Measurements from ENCODE around the gene FRY. TPM values are rescaled to one million over a fixed set of nuclear protein-coding genes. Genes with fewer than 3 reads are reported as not detected.

Gene FRY
- total and polyA plus RNA-seq, 9 of the 15 experiments (the other 6 are each of a cell fraction or from before 2014, with no cell fraction given) = 0.03 to 0.31 (median 0.11) TPM; not detected in 3

DNA sequence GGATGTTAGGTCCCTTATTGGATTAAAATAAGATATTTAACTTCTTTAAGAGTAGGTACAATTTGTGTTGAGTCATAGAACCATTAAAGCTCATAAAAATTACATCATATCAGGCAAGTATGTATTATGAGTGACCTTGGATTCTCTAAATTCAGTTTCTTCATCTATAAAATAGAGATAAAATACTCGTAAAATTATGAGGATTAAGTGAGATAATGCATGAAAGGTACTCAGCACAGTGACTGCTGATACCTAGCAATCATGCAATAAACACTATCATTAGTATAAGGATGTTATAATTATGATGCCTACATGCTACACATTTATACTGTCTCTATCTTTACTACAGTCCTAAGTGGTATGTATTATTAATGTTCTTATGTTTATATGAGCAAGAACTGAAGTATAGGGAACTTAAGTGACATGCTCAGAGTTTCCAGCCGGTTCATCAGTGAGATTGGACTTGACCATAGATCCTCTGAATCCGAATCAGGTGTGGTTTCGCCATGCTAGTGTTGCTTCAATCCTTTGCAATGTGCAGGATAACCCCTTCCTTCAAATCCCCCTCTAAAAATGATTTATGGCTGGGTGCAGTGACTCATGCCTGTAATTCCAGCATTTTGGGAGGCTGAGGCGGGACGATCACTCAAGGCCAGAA is 22.9 kb upstream of the FRY start:
- in situ Hi-C loops (cut with MboI) = no loop called here
- Histone ChIP-seq H3K27me3 (ENCODE audit: control insufficient read depth in 2 of 2, insufficient read depth in 2 of 2, low read length in 2 of 2) (no peaks in the 10 kb centered on the region), H3K9me3 (replicated peaks; ENCODE audit: control insufficient read depth, insufficient read depth, low read depth, low read length) (no peaks in the 10 kb centered on the region), H3K4me3 (no peak overlapping the region), H3K79me2 (ENCODE audit: control insufficient read depth, insufficient read depth, low read length) (no peaks in the 10 kb centered on the region), H3K9me1 (ENCODE audit: control insufficient read depth, insufficient read depth, low read length) (no peaks in the 10 kb centered on the region), H4K20me1 (replicated peaks; ENCODE audit: control insufficient read depth, insufficient read depth, low read length) (no peaks in the 10 kb centered on the region), H3K27ac (ENCODE audit: extremely low read depth, low read depth, low read length) (no peak overlapping the region), H3K4me1 (replicated peaks in 1 of 2; ENCODE audit: control insufficient read depth in 2 of 2, insufficient read depth in 2 of 2, low read length in 2 of 2) (no peaks in the 10 kb centered on the region), H3K9ac (ENCODE audit: insufficient read depth in 1 of 2, low read depth in 2 of 2, low read length in 2 of 2) (no peak overlapping the region), H2AFZ (ENCODE audit: low read depth, low read length) (no peak overlapping the region), H3K4me2 (ENCODE audit: insufficient read depth, low read length) (no peak overlapping the region), H3K36me3 (ENCODE audit: control insufficient read depth, insufficient read depth, low read length) (no peaks in the 10 kb centered on the region)
- WGBS (ENCODE audit: insufficient coverage, low coverage, missing lambda C conversion rate) = 0% methylated on average over 3 of the region's 6 CpGs
- BruUV-seq (replicated peaks) = no TSS peak
- CTCF ChIA-PET (ENCODE audit: low intra/inter-chr PET ratio) = no interaction called here
- ATAC-seq = no peak
- POLR2A ChIA-PET = no interaction called here
- TF ChIP-seq SP2 (IDR thresholded peaks at IDR 0.05; ENCODE audit: extremely low read depth, low read depth, low read length, poor library complexity, severe bottlenecking) = no peak
- intact Hi-C loops (cut with micrococcal nuclease) = no loop called here
- DNase-seq (ENCODE audit: extremely low read depth in 1 of 4, low spot score in 3 of 4) = no peak
- FAIRE-seq = no peak

- Histone ChIP-seq H3K4me1 (replicated peaks in 1 of 2; ENCODE audit: control insufficient read depth in 2 of 2, insufficient read depth in 2 of 2, low read length in 2 of 2) (no peaks in the 10 kb centered on the region), H2AFZ (ENCODE audit: low read depth, low read length) (no peak overlapping the region), H3K36me3 (ENCODE audit: control insufficient read depth, insufficient read depth, low read length) (no peaks in the 10 kb centered on the region), H3K79me2 (ENCODE audit: control insufficient read depth, insufficient read depth, low read length) (no peaks in the 10 kb centered on the region), H3K27me3 (ENCODE audit: control insufficient read depth in 2 of 2, insufficient read depth in 2 of 2, low read length in 2 of 2) (no peaks in the 10 kb centered on the region), H3K4me2 (ENCODE audit: insufficient read depth, low read length) (no peak overlapping the region), H3K9me3 (replicated peaks; ENCODE audit: control insufficient read depth, insufficient read depth, low read depth, low read length) (no peaks in the 10 kb centered on the region), H3K9ac (ENCODE audit: insufficient read depth in 1 of 2, low read depth in 2 of 2, low read length in 2 of 2) (no peak overlapping the region), H4K20me1 (replicated peaks; ENCODE audit: control insufficient read depth, insufficient read depth, low read length) (no peaks in the 10 kb centered on the region), H3K9me1 (ENCODE audit: control insufficient read depth, insufficient read depth, low read length) (no peaks in the 10 kb centered on the region), H3K27ac (ENCODE audit: extremely low read depth, low read depth, low read length) (no peak overlapping the region), H3K4me3 (no peak overlapping the region)
- intact Hi-C loops (cut with micrococcal nuclease) (no loop called here), in situ Hi-C loops (cut with MboI) (no loop called here)
- no peak for DNase-seq (ENCODE audit: extremely low read depth in 1 of 4, low spot score in 3 of 4)
- WGBS (ENCODE audit: insufficient coverage, low coverage, missing lambda C conversion rate) = 1% methylated on average over 5 of the region's 5 CpGs
- BruUV-seq (replicated peaks) = no TSS peak
- ATAC-seq = no peak
- no peak for FAIRE-seq
- TF ChIP-seq ETV1 (tag; conservative IDR thresholded peaks at IDR 0.05; ENCODE audit: low read depth) (no peak), KHSRP (IDR thresholded peaks at IDR 0.05) (no peak), ZNF12 (CRISPR knock-in tag; IDR thresholded peaks at IDR 0.05) (no peak), PHB (CRISPR knock-in tag; IDR thresholded peaks at IDR 0.05) (no peak)
- POLR2A ChIA-PET = no interaction called here
- CTCF ChIA-PET (ENCODE audit: low intra/inter-chr PET ratio) = no interaction called here
These were observed 22.2 kb upstream of the FRY start for GRCh38 chr13:32009362-32009761.

Data from K562 (cell line).